ENCODE measurements around the gene TCF15.

The TCF15 gene

DNA sequence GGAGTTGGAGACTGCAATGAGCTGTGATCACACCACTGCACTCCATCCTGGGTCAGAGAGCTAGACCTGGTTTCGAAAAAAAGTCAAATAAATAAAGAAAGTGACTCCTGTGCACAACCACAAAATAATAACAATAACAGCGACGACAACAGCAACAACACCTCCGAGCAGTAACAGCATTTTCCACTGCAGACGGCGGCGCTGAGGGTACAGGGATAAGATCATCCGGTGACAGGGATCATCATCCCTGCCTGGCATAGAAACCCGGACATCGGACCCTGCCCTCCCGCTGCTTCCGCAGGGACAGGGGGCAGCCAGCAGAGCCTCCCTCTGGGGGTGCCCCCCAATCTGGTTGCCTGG is 31.4 kb upstream of the TCF15 start:
- no peak for DNase-seq

DNA sequence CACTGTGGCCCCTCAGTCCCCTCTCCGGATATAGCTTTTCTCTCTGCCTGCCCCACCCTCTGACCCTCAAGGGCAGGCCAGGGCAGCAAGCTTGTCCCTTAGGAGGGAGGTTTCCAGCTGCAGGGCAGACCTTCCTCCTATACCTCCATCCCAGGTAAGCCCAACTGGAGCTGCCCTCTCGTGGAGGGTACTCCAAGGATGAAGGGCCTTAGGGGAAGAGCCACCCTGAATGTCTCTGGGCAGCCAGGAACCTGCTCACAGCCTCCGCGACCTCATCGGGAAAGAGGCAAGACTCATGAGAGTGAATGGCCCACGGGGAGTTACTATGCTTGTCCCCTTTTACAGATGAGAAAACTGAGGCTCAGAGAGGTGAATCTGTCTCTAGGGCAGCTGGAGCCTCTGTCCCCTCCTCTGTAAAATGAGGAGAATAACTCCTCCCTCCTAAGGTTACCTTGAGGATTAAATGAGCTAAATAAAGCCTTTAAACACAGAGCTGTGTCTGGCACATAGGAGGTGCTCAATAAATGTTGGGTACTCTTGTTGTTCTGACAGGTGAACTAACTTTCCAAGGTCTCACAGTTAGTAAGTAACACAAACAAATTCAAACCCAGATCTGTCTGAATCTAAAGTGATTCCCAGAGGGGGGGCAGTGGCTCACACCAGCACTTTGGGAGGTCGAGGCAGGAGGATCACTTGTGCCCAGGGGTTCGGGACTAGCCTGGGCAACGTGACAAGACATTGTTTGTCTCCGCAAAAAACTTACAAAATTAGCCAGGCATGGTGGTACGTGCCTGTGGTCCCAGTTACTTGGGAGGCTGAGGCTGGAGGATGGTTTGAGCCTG is 30.8 kb upstream of the TCF15 start:
- DNase-seq = no peak

DNA sequence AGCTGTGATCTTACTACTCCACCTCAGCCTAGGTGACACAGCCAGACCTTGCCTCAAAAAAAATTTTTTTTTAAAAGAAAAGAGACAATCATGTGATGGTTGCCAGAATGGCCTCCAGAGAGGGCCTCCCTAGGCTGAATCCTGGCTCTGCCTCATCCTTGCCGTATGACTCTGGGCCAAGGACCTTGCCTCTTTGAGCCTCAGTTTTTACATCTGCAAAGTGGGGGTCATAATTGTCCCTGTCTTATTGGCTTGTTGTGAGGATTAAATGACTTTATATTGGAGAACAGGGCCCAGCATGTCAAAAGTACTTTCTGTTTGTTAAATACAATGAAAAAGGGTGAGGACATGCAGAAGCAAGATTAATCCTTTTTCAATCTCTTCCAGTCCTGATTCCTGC is 28.5 kb upstream of the TCF15 start:
- no peak for DNase-seq

DNA sequence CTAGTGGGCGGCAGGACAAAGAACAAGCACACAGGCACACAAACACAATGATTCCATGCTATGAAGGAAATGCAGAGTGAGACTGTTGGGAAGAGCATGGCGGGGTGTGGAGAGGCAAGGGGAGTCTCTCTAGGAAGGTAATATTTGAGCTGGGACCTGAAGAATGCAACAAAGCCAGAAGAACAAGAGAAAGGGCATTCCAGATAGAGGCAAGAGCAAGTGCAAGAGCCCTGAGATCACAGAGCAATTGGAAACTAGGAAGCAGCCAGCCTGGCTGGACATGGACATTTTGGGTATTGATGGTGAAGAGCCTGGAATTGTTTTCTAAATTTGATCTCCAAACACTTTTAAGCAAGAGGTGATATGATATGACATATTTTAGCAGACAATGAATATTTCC is 27.4 kb upstream of the TCF15 start:
- no peak for DNase-seq

DNA sequence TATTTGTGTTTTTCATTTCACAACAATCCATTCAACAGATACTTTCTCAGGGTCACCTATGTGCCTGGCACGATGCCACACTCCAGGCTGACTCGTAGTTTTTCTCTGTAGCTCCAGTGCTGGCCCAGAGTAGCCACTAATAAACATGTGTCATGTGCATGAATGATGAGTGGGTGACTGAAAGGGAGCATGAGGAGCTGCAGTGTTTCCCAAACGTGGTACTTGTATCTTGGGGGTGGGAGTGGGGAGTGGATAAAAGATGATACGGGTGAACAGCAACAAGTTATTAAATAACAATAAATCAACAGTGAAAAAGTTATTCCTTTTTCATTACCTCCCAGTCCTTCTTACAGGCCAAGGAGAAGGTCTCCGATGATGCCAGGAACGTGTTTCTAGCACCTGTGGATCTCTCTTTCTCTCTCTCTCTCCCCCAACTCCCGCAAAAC is 25.8 kb upstream of the TCF15 start:
- no peak for DNase-seq

DNA sequence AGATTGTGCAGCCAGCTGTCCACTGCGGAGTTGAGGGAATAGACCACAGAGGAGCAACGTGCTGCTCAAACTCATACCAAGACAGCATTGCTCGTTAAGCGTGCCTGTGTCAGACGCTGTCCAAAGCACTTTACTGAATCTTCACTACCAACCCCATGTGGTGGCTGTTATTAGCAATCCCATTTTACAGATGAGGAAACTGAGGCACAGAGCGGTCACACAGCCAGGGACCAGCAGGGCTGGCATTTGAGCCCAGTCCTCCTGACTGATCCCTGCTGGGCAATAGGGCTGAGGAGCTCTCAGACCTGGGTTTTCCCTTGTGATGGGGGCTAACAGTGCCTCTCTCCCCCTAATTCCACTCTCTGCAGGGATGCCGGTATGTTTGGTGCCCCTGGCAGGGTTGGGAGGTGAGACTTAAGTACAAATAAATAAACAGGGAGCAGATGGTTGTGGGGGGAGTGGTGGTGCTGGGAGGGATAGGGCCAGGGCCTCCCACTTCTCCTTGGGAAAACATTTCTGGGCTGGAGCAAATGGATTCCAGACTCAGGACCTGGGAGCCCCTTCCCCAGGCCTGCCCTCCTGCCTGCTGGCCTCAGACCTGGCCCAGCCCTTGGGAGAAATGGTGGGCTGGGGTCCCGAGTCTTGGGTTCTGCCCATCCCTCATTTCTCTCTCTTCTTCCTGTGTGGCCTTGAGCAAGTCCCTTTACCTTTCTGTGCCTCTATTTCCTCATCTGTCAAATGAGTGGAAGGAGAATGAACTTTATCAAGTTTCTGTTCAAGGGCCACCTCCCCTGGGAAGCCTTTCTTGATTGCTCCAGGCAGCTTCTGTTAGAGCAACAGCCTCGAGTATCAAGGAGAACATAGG is 25.2 kb upstream of the TCF15 start:
- no peak for DNase-seq

DNA sequence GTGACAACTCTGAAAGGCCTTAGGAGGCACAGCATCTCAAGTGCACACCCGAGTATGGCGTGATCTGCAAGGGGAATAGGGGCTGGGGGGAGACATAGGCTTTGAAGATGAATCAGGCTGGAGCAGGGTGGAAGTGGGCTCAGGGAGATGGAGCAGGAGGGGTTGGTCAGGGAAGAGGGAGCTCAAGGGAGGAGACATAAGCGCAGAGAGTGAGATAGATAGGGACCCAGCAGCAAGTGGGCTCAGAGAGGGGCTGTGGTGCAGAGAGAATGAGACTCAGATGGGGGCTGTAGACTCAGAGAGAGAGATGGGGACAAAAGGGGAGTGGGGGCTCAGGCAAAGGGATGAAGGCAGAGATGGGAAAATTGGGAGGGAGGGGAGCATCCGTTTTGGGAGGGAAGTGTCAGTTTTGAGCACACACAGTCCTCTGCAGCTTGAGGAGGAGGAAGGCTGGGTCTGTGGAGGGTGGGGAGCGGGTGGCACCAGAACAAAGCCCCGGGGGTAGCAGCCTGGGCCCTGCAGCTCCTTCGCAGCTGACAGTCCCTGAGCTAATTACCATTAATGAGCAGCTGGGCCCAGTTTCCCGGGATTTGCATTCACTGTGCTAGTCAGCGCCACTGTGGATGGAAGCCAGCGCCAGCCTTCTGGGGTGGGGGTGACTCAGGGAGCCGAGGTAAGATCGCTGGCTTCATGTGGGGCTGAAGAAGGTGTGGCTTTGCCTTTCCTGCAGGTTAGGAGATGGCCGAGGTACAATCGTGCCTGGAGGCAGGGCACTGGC is 24.2 kb upstream of the TCF15 start:
- no peak for DNase-seq

DNA sequence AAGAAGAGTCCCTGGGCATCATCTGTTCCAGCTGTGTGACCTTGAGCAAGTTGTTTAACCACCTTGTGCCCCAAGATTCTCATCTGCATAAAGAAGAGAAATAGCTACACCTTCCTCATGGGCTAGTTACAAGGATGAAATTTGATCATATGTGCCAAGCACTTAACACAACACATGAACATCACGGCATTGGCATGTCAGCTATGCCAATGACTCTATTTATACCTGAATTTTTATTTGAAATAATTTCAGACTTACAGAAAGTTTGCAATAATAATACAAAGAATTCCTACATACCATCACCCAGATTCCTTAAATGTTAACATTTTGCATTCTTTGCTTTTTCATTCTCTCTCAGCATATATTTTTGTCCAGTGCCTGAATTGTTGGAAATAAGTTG is 21.0 kb upstream of the TCF15 start:
- no peak for DNase-seq

DNA sequence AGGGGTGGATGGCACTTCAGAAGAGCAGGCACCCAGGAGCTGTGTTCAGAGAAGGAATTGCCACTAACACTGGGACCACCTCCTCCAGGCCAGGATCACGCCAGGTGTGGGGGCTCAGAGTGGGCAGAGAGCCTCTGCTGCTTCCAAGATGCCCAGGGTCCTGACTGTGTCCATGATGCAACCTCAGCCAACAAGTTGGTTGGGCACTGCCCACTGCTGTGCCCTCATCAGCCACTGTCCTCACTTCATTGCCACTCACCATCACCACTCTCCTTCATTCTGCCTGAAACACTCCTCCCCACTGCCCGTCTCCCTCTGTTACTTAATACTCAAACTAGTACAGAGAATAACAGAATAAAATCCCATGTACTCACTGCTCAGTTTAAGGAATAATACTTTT is 16.5 kb upstream of the TCF15 start:
- no peak for DNase-seq

DNA sequence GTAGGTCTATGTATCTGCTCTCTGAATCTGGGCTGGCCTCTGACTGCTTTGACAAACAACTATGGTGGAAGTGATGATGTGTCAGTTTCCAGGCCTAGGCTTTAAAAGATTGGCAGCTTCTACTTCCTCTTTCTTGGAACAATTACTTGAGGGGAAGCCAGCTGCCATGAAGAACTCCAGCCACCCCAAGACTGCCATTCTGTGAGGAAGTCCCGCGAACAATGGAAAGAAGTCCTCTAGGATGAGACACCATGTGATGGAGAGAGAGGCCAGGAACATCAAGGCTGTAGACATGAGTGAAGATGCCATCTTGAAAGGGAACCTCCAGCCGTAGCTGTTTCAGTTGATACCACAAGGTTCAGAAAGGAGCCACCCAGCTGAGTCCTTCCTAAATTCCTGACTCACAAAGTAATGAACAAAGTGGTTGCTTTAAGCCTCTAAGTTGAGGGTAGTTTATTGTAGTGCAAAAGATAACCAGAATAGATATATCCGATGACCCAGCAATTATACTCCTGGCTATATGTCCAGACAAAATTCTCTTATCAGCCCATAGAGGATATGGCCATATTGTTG is 15.3 kb upstream of the TCF15 start:
- no peak for DNase-seq

DNA sequence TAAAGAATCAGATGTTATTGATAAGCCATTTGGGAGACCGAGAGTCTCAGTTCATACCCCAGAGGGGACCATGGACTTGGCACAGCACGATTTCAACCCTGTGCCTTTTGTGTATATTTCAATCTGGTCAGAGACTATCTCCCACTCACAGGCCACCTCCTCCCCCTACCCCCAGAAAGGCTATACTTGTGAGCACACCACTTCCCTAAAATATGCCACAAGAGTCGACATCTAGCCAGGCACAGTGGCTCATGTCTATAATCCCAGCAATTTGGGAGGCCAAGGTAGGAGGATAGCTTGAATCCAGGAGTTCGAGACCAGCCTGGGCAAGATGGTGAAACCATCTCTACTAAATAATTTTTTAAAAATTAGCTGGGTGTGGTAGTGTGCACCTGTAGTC is 13.6 kb upstream of the TCF15 start:
- DNase-seq = no peak

DNA sequence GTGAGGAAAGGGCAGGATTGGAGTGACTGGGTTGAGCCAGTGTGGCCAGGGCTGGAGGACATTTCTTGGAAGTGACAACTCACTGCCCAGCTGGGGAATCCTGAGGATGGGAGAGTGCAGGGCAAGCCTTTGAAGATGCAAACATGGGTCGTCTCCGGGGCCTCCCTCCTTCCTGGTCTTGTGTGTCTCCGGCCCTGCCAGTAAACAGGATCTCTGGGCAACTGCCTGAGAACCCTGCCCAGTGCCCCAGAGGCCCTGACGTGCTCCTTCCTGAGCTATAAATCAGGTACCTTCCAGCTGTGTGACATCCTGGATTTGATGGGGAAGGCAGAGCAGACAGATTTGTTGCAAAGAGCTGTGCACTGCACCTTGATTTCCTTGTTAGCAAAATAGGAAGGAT is 12.9 kb upstream of the TCF15 start:
- DNase-seq = no peak

DNA sequence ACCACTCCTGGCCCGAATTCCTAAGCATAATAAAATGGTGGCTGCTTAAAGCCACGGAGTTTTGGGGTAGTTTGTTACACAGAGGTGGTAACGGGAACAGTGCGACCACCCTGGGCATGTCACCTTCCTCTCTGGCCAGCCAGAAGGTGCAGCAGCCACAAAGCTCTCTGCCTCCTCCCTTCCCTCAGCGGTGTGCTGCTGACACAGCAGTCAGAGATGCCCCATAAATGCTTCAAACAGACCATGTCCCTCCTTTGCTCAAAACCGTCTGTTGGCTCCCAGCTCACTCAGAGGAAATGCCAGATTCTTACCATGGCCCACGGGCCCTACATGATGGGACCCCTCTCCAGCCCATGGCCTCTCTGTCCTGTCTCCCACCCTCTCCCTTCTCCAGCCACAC is 12.1 kb upstream of the TCF15 start:
- DNase-seq = no peak

DNA sequence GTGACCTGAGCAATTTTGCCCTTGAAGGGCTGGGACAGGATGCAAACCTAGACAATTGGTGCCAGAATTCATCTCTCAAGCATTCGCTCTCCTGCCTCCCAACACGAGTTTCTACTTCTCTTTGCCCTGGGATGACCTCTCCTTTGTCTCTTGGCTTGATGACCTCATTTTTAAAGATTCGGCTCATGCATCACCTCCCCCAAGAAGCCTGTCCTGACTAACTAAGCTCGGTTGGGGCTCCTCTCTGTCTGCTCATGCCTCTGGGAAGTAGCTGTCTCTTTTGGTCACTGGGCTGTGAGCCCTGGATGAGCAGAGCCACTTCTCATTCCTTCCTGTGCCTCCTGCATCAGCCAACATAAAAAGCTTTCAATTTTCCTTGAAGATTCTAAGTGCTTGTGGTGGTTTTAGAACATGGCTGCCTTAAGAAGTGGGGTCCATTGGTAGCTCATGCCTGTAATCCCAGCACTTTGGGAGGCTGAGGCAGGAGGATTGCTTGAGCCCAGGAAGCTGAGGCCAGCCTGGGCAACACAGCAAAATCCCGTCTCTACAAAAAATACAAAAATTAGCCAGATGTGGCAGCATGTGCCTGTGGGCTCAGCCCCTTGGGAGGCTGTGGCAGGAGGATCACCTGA is 11.1 kb upstream of the TCF15 start:
- no peak for DNase-seq

DNA sequence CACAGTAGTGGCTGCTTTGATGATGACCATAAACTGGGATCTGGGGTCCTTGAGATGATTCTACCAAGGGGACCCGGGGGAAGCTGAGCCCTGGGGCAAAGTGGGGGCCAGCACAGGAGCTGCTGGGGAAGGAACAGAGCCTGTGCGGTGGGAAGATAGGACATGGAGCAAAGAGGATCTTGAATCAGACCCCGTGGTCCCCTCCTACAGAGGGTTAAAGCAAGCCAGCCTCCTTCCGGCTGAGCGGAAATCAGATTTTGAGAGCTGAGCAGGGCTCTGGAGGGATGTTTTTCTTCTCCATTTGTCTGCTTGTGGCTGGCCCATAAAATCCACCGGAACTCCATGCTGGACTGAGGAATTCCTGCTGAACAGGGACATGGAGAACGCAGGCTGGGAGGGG is 10.1 kb upstream of the TCF15 start:
- DNase-seq = no peak

DNA sequence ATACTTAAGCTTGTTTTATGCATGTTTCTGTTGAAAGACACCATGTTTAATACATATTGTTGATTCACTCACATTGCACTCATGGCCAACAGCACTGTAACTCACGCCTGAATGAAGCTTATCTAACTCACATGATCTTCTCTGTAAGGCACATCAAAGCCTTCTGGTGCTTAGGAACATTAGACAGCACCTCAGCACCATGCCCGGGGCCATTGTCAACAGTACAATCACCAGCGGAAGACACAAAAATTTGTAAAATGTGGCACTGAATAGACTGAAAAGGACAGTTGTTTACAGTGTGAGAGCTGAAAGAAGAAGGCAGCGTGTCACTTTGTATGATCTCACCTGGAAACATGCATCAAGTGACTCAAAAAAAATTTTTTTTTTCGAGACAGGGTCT is 8.9 kb upstream of the TCF15 start:
- no peak for DNase-seq

DNA sequence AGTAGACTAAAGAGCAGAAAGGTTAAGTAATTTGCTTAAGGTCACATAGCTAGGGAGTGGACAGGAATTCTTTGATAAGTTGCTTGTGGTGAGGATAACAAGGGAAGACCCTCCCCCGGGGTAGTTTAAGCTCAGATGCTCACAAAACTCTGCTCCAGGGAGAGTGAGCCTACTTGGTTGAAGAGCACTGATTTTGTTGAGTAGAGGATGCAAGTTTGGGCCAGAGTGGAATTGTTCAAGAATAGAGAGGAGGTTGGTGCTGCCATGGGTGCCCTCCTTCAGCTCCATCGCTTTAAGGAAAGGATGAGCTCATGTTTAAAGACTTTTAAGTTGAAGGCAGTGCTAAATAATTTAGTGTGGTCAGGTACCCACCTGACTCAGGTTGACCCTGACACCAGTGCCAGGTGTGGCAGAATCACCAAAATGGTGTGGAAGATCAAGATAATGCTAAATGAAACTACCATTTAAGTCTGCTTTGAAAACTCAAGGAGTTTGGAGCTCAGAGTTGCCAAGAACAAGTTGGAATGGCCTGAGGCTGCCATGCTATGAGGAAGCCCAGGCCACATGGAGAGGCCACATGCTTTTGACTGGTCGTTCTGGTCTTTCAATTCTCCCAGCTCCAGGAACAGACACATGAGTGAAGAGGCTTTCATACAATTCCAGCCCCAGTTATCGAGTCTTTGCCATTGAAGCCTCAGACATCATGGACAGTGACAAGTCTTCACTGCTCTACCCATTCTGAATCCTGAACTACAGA is 8.0 kb upstream of the TCF15 start:
- DNase-seq = no peak

DNA sequence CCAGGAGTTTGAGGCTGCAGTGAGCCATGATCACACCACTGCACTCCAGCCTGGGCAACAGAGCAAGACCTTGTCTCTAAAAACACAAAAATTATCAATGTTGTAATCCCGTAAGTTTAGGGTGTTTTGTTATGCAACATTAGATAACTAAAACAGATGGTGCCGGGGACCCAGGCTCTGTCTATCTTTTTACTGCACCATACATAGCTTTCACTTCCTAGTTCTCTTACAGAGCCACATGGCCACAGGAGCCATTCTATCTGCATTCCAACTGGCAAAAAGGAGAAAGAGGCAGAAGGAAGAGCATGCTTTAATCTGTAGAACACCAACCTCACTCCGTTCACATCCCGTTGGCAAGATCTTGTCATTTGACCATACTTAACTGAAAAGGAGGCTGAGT is 5.4 kb upstream of the TCF15 start:
- no peak for DNase-seq

DNA sequence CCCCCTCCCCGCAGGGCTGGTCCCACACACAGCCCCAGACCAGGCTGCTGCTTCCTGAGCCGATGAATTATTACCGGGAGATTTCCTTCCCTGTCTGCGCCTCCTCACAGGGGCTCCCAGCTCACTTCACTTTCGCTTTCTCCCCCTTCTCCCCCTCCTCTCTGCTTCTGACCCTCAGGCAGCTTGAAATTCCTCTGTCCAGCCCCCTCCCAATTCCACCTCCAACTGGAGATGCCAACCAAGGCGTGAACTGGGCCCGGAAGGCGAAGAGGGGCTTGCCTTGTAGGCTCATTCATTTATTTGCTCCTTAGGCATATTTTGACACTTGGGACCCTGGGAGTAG is 1.7 kb upstream of the TCF15 start:
- no peak for DNase-seq

DNA sequence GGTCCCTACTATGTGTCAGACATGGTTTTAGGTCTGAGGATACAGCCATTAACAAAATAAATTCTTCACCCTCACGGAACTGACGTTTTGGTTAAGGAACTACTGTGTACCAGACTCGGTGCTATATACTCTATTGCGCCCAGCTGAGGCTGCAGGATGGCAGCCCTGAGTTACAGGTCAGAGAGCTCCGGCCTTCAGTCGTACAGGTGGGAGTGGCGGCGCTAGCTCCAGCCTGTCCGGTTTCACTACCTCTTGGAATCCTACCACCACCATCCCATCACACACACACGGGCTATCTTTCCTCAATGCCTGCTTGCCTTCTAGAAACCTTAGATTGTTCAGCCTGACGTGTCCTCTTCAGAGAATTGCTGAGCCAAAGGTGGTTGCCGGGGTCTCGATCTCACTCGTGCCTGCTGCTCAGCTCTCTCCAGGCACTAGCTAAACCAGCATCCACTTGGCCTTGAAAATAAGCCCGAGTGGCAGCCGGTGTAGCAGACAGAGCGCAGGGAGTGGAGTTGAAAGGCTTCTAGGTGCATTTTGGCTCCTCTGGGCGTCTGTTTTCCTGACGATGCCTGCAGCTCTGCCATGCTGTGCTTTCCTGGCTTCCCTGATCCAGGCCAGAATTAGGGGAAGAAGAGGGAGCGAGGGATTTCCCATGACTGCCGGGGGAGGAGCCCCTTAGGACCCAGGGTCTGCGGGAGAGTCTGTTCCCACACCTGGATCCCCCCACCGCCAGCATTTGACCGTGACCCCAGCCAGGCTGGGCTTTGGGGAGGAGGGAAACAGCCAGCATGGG is 1.1 kb upstream of the TCF15 start:
- no peak for DNase-seq

DNA sequence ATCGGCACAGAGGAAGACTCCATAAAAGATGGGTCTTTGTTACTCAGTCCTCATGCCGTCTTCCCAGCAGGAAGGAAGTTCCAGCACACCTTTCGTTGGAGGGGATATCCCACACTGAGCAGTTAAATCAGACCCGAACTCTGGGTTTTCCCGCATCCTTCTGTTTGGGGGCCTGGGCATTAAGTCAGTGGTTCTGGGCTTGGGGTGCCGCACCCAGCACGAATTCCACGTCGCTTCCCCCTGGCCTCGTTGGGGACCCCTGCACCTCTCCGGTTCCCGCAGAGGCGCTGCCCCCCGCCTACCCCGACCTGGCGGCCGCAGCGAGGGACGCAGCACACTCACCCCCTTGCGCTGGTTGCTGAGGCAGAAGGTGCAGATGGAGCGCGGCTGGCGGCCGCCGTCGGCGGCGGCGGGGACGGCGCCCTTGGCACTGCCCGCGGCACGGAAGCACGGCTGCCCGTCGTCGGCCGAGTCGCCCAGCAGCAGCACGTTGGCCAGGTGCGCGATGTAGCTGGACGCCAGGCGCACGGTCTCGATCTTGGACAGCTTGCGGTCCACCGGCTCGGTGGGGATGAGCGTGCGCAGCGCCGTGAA is 641 bp downstream of the TCF15 start:
- DNase-seq = no peak
